IMR-90 (cell line): ENCODE measurements around the gene ARHGAP28. TPM values are rescaled to one million over a fixed set of nuclear protein-coding genes. Genes with fewer than 3 reads are reported as not detected.

ENCODE experiments used
- ATAC-seq: fragments of 200-7000 bp; cut with Tn5 transposase; 2 replicates; pipeline ENCODE4 v1.9.1; 2020; ENCODE audit warnings: low read depth, mild to moderate bottlenecking, moderate library complexity
- BruUV-seq: library from RNA; stranded (reverse); fragments of 400-500 nt; replicated peaks from 2 replicates; lab custom pipeline; 2021; lab: Mats Ljungman, UMichigan
- CTCF ChIA-PET: fragments of 300-600 bp; formaldehyde crosslinking; extraction: SDS; loops from one replicate; lab custom pipeline; 2021; ENCODE audit warnings: antibody characterized with exemption; lab: Yijun Ruan, JAX
- POLR2A ChIA-PET: fragments of 300-600 bp; sonication (Branson Sonifier 250); formaldehyde crosslinking; loops from one replicate; lab custom pipeline; 2022; ENCODE audit warnings: antibody characterized with exemption; ENCODE audit not compliant: unreplicated experiment; lab: Charles Lee
- DNase-seq: peaks from one replicate; pipeline ENCODE4 v3.0.0; 2013
- H2AFZ ChIP-seq: replicated peaks from 2 replicates; pipeline ENCODE3; 2013; ENCODE audit warnings: low read length, mild to moderate bottlenecking; ENCODE audit not compliant: poor library complexity
- H2AK5ac ChIP-seq: 2 replicates; pipeline ENCODE4 v1.6.1; 2013; ENCODE audit warnings: low read depth, low read length, inconsistent platforms
- H2AK9ac ChIP-seq: replicated peaks from 2 replicates; pipeline ENCODE3; 2013; ENCODE audit warnings: mild to moderate bottlenecking, low read depth, low read length, moderate library complexity; ENCODE audit not compliant: poor library complexity
- H2BK120ac ChIP-seq: 2 replicates; pipeline ENCODE4 v1.6.1; 2013; ENCODE audit warnings: low read depth, low read length, inconsistent platforms
- H2BK15ac ChIP-seq: 3 replicates; pipeline ENCODE4 v1.6.1; 2013; ENCODE audit warnings: low read depth, low read length, inconsistent platforms
- H2BK20ac ChIP-seq: 2 replicates; pipeline ENCODE4 v1.6.1; 2013; ENCODE audit warnings: low read depth, mild to moderate bottlenecking, inconsistent platforms, low read length, moderate library complexity
- H2BK5ac ChIP-seq: 2 replicates; pipeline ENCODE4 v1.6.1; 2013; ENCODE audit warnings: mild to moderate bottlenecking, low read depth, low read length, inconsistent platforms; ENCODE audit not compliant: poor library complexity, severe bottlenecking
- H3K14ac ChIP-seq: replicated peaks from 2 replicates; pipeline ENCODE4 v1.6.1; 2013; ENCODE audit warnings: low read depth, low read length, inconsistent platforms
- H3K18ac ChIP-seq: 2 replicates; pipeline ENCODE4 v1.6.1; 2013; ENCODE audit warnings: low read depth, low read length, control low read depth
- H3K23ac ChIP-seq: 2 replicates; pipeline ENCODE4 v1.6.1; 2013; ENCODE audit warnings: low read depth, low read length, inconsistent platforms
- H3K27ac ChIP-seq: 2 replicates; pipeline ENCODE4 v1.5.1; 2013; ENCODE audit warnings: mild to moderate bottlenecking, control low read depth, low read length; ENCODE audit not compliant: insufficient read depth
- H3K27me3 ChIP-seq: 2 replicates; pipeline ENCODE4 v1.6.1; 2013; ENCODE audit warnings: low read length; ENCODE audit not compliant: control insufficient read depth, insufficient read depth
- H3K36me3 ChIP-seq: 2 replicates; pipeline ENCODE4 v1.6.1; 2013; ENCODE audit warnings: low read length, mixed read lengths; ENCODE audit not compliant: control insufficient read depth, insufficient read depth
- H3K4ac ChIP-seq: 2 replicates; pipeline ENCODE4 v1.6.1; 2013; ENCODE audit warnings: low read depth, low read length, inconsistent platforms
- H3K4me1 ChIP-seq: 2 replicates; pipeline ENCODE4 v1.6.1; 2013; ENCODE audit warnings: low read length, mixed read lengths; ENCODE audit not compliant: control insufficient read depth, insufficient read depth
- H3K4me2 ChIP-seq: 2 replicates; pipeline ENCODE4 v1.6.1; 2013; ENCODE audit warnings: low read depth, mild to moderate bottlenecking, control low read depth, low read length, moderate library complexity
- H3K4me3 ChIP-seq: 2 replicates; pipeline ENCODE4 v1.5.1; 2013; ENCODE audit warnings: low read depth, mild to moderate bottlenecking, control low read depth, low read length, moderate library complexity; ENCODE audit not compliant: insufficient read depth
- H3K56ac ChIP-seq: 2 replicates; pipeline ENCODE4 v1.6.1; 2013; ENCODE audit warnings: low read length, inconsistent platforms; ENCODE audit not compliant: insufficient read depth; ENCODE audit errors: extremely low read depth
- H3K79me1 ChIP-seq, 2 experiments: 2 replicates each; pipeline ENCODE4 v1.6.1; 2013; ENCODE audit warnings: low read length in 2 of 2, inconsistent platforms in 1 of 2, low read depth in 1 of 2
- H3K9ac ChIP-seq: 2 replicates; pipeline ENCODE4 v1.6.1; 2013; ENCODE audit warnings: low read depth, low read length, control low read depth
- H3K9me1 ChIP-seq: 2 replicates; pipeline ENCODE4 v1.6.1; 2013; ENCODE audit warnings: low read length, inconsistent platforms; ENCODE audit not compliant: insufficient read depth
- H3K9me3 ChIP-seq: 2 replicates; pipeline ENCODE4 v1.6.1; 2013; ENCODE audit warnings: low read length; ENCODE audit not compliant: control insufficient read depth, insufficient read depth
- H4K20me1 ChIP-seq: 2 replicates; pipeline ENCODE4 v1.6.1; 2013; ENCODE audit warnings: low read length, inconsistent platforms; ENCODE audit not compliant: insufficient read depth
- H4K5ac ChIP-seq: 2 replicates; pipeline ENCODE4 v1.6.1; 2013; ENCODE audit warnings: mild to moderate bottlenecking, low read depth, low read length, control low read depth
- H4K8ac ChIP-seq, 2 experiments: 2 replicates each; pipeline ENCODE4 v1.6.1; 2013; ENCODE audit warnings: low read depth in 2 of 2, low read length in 2 of 2, control low read depth in 1 of 2, inconsistent platforms in 1 of 2
- H4K91ac ChIP-seq: 2 replicates; pipeline ENCODE4 v1.6.1; 2013; ENCODE audit warnings: low read depth, low read length, inconsistent platforms; ENCODE audit not compliant: insufficient read depth
- BHLHE40 ChIP-seq: fragments of 150-350 bp; IDR thresholded peaks from 2 replicates; pipeline ENCODE4 v1.6.1; 2016; ENCODE audit warnings: mild to moderate bottlenecking, low read depth, low read length
- CEBPB ChIP-seq: IDR thresholded peaks from 2 replicates; pipeline ENCODE4 v1.6.1; 2012; ENCODE audit warnings: low read depth, low read length, improper control_type of control experiment
- CHD1 ChIP-seq: IDR thresholded peaks from 2 replicates; pipeline ENCODE4 v1.6.1; 2012; ENCODE audit warnings: low read depth, low read length, improper control_type of control experiment
- FOS ChIP-seq: fragments of 150-350 bp; IDR thresholded peaks from 2 replicates; pipeline ENCODE4 v1.6.1; 2016; ENCODE audit warnings: low read depth, low read length
- MAFK ChIP-seq: IDR thresholded peaks from 2 replicates; pipeline ENCODE4 v1.6.1; 2012; ENCODE audit warnings: low read depth, low read length, improper control_type of control experiment
- MAZ ChIP-seq: IDR thresholded peaks from 2 replicates; pipeline ENCODE4 v1.6.1; 2012; ENCODE audit warnings: low read depth, mild to moderate bottlenecking, low read length, improper control_type of control experiment, moderate library complexity, borderline replicate concordance
- MXI1 ChIP-seq: IDR thresholded peaks from 2 replicates; pipeline ENCODE4 v1.6.1; 2012; ENCODE audit warnings: low read depth, mild to moderate bottlenecking, low read length, moderate library complexity, borderline replicate concordance
- NFE2L2 ChIP-seq: fragments of 150-350 bp; IDR thresholded peaks from 2 replicates; pipeline ENCODE4 v1.6.1; 2016; ENCODE audit warnings: low read depth, mild to moderate bottlenecking, low read length
- POLR2A ChIP-seq: IDR thresholded peaks from 2 replicates; pipeline ENCODE4 v1.6.1; 2012; ENCODE audit warnings: mild to moderate bottlenecking, low read depth, low read length
- RAD21 ChIP-seq: IDR thresholded peaks from 2 replicates; pipeline ENCODE4 v1.6.1; 2012; ENCODE audit warnings: low read length, improper control_type of control experiment
- RCOR1 ChIP-seq: IDR thresholded peaks from 2 replicates; pipeline ENCODE4 v1.6.1; 2012; ENCODE audit warnings: mild to moderate bottlenecking, low read length, improper control_type of control experiment; ENCODE audit not compliant: insufficient replicate concordance
- RFX5 ChIP-seq: IDR thresholded peaks from 2 replicates; pipeline ENCODE4 v1.8.0; 2012; ENCODE audit warnings: low read depth, mild to moderate bottlenecking, low read length, moderate library complexity
- SMC3 ChIP-seq: fragments of 150-350 bp; IDR thresholded peaks from 2 replicates; pipeline ENCODE4 v1.6.1; 2016; ENCODE audit warnings: low read depth, mild to moderate bottlenecking, antibody characterized with exemption, low read length, moderate library complexity
- WGBS, 2 experiments: methylation state at CpG; one replicate each; pipeline versions ENCODE4 v1.1.5 to v1.1.7; 2013; ENCODE audit warnings: missing lambda C conversion rate in 2 of 2; ENCODE audit not compliant: insufficient read length in 1 of 2; ENCODE audit errors: extremely low coverage in 2 of 2; 5-methylcytosine and 5-hydroxymethylcytosine counted together
- dilution Hi-C: fragments of 300-500 bp; cut with HindIII; formaldehyde crosslinking; loops from one replicate; pipeline ENCODE4 v1.14.3; 2018; ENCODE audit warnings: low sequenced_read_pairs; ENCODE audit not compliant: unreplicated experiment
- in situ Hi-C: fragments of 300-500 bp; cut with MboI; formaldehyde crosslinking; loops from 3 replicates; pipeline ENCODE4 v1.14.3; 2019; ENCODE audit warnings: low sequenced_read_pairs, inconsistent platforms, mixed read lengths
- intact Hi-C: fragments of 100-400 bp; cut with micrococcal nuclease; formaldehyde crosslinking; loops from 2 replicates; pipeline ENCODE4 v1.10.0; 2022
- polyA plus RNA-seq, 3 experiments: library from polyadenylated mRNA; depleted of rRNA; stranded (reverse); fragments of >200 nt; gene quantifications; 2 replicates each; pipeline ENCODE4 v1.2.3, GENCODE V29; 2012; ENCODE audit warnings: low replicate concordance in 1 of 3
- total RNA-seq: library from RNA; depleted of rRNA; stranded (reverse); fragments of >200 nt; gene quantifications from 2 replicates; pipeline ENCODE4 v1.2.3, GENCODE V29; 2012
- TF ChIP-seq, protein P1 (sequence below): fragments of 150-350 bp; IDR thresholded peaks from 2 replicates; pipeline ENCODE4 v1.6.1; 2017; ENCODE audit warnings: mild to moderate bottlenecking, antibody characterized with exemption, low read length, low read depth
- TF ChIP-seq, protein P2 (sequence below): fragments of 150-350 bp; IDR thresholded peaks from 2 replicates; pipeline ENCODE4 v1.6.1; 2016; ENCODE audit warnings: low read depth, mild to moderate bottlenecking, low read length, moderate library complexity, borderline replicate concordance

The ARHGAP28 gene
- total and polyA plus RNA-seq, 2 of the 4 experiments (the other 2 are of a cell fraction): 1.8 to 3.8 TPM

DNA sequence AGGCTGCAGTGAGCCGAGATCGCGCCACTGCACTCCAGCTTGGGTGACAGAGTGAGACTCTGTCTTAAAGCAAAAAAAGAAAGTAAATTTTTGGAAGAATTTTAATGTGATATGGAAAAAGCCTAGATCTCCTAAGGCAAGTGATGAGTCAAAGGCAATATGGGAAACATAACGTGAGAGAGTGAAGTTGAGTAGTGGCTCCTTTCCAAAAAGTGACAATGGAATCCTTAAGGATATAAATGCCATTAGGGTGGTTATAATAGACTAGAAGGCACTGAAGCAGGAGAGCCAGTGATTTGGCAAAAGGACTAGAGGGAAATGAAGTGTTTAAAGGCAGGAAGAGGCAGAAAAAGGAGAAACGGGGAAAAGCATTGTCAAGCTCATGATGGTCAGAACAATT lies 25.6 kb downstream of the ARHGAP28 start (continued):
- TF ChIP-seq MAZ (no peak), SMC3 (no peak), CHD1 (no peak)

DNA sequence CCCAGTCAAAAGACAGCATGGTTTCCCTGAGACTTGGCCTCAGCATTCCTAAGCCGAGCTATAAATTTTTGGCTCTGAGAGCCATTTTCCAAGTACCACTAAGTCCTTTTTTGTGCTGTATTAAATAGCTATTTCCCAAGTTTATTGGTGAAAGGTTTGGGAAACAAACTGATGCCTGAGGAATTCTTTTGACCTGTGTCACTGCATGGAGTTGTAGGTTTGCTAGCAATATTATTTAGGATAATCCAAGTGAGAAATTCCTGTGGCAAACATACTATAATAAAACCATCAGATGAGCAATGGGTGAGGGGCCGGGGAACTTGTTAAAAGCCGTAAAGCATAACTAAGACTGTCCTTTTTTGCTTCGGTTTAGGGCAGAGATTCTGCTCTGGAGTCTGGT lies 28.4 kb downstream of the ARHGAP28 start:
- no peaks in the 10 kb centered on the region for H3K9me3 ChIP-seq
- intact Hi-C loops: no loop called here
- no peak overlapping the region; the same call in 1 of the 2 replicates for H2AK5ac ChIP-seq
- peak overlapping the region; percentile 43; the same call in 1 of the 3 replicates for H2BK15ac ChIP-seq
- H3K27me3 ChIP-seq: no peaks in the 10 kb centered on the region
- H2BK5ac ChIP-seq: no peak overlapping the region
- dilution Hi-C loops: no loop called here
- DNase-seq (peak; percentile 60), ATAC-seq (peak; percentile 79)
- POLR2A ChIA-PET: interaction anchor here (0.6 kb wide), 1 partner anchor 25 kb away, joined by 3 read pairs; no protein-coding TSS in a partner anchor
- H3K79me1 ChIP-seq: no peaks in the 10 kb centered on the region; a peak in 1 of 4 replicates
- in situ Hi-C loops: no loop called here
- peaks cover 4% of the 10 kb centered on the region; the same call in 1 of the 2 replicates for H3K36me3 ChIP-seq
- peaks cover 2% of the 10 kb centered on the region for H3K4me1 ChIP-seq
- H4K91ac ChIP-seq: peak overlapping the region; percentile 12; the same call in 1 of the 2 replicates
- peak overlapping the region; percentile 23; the same call in 1 of the 2 replicates for H3K14ac ChIP-seq
- no peak overlapping the region; the same call in 1 of the 2 replicates for H3K23ac ChIP-seq
- no peak for TF ChIP-seq CEBPB
- TF ChIP-seq, protein P1, sequence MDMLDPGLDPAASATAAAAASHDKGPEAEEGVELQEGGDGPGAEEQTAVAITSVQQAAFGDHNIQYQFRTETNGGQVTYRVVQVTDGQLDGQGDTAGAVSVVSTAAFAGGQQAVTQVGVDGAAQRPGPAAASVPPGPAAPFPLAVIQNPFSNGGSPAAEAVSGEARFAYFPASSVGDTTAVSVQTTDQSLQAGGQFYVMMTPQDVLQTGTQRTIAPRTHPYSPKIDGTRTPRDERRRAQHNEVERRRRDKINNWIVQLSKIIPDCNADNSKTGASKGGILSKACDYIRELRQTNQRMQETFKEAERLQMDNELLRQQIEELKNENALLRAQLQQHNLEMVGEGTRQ: no peak
- TF ChIP-seq MXI1: no peak
- TF ChIP-seq RCOR1: no peak
- TF ChIP-seq MAFK: no peak
- TF ChIP-seq MAZ: no peak
- TF ChIP-seq NFE2L2: no peak
- TF ChIP-seq CHD1: no peak
- TF ChIP-seq BHLHE40: no peak
- TF ChIP-seq RAD21: no peak
- TF ChIP-seq, protein P2, sequence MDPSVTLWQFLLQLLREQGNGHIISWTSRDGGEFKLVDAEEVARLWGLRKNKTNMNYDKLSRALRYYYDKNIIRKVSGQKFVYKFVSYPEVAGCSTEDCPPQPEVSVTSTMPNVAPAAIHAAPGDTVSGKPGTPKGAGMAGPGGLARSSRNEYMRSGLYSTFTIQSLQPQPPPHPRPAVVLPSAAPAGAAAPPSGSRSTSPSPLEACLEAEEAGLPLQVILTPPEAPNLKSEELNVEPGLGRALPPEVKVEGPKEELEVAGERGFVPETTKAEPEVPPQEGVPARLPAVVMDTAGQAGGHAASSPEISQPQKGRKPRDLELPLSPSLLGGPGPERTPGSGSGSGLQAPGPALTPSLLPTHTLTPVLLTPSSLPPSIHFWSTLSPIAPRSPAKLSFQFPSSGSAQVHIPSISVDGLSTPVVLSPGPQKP: no peak
- no peak for TF ChIP-seq POLR2A
- no peak for TF ChIP-seq FOS
- TF ChIP-seq SMC3: no peak
- TF ChIP-seq RFX5: no peak
- H2AFZ ChIP-seq: no peak overlapping the region
- peak overlapping the region; percentile 74 for H2BK120ac ChIP-seq
- H3K9me1 ChIP-seq: no peaks in the 10 kb centered on the region; the same call in 1 of the 2 replicates
- peak overlapping the region; percentile 76 for H3K18ac ChIP-seq
- peak overlapping the region; percentile 36 to 69; a peak in 2 of 4 replicates for H4K8ac ChIP-seq
- H3K4me2 ChIP-seq: peak overlapping the region; percentile 38
- peak overlapping the region; percentile 76 for H4K5ac ChIP-seq
- BruUV-seq: no TSS peak
- peak overlapping the region; percentile 72 for H3K4ac ChIP-seq
- no peak overlapping the region for H3K4me3 ChIP-seq
- WGBS, 2 experiments: 20% methylated on average over 1 of the region's 4 CpGs; no CpG with 5 or more reads in 1 of the 2 experiments
- no peak overlapping the region for H2AK9ac ChIP-seq
- 0 out of 2 replicates have a peak overlapping the region, but pooled peaks have one; percentile 22 for H3K56ac ChIP-seq
- 0 out of 2 replicates have a peak overlapping the region, but pooled peaks have one; percentile 55 for H2BK20ac ChIP-seq
- no peaks in the 10 kb centered on the region for H4K20me1 ChIP-seq
- H3K9ac ChIP-seq: peak overlapping the region; percentile 22; the same call in 1 of the 2 replicates
- CTCF ChIA-PET: interaction anchor here (0.7 kb wide), 2 partner anchors 14 to 51 kb away, joined by 3 read pairs; no protein-coding TSS in a partner anchor
- H3K27ac ChIP-seq: peak overlapping the region; percentile 82
